Subcutaneous adipose tissue (tissue), 4 donors: ENCODE measurements around the gene DPYD. TPM values are rescaled to one million over a fixed set of nuclear protein-coding genes. Genes with fewer than 3 reads are reported as not detected.

Source experiments
- CTCF ChIP-seq: fragments of 450-650 bp; IDR thresholded peaks from one replicate; pipeline ENCODE4 v1.5.1; 2016; ENCODE audit warnings: low read depth, mild to moderate bottlenecking, control low read depth, antibody characterized with exemption, moderate library complexity
- total RNA-seq, 4 donors: library from RNA; depleted of rRNA; stranded (reverse); fragments of >200 nt; gene quantifications; one replicate each; pipeline ENCODE4 v1.1.0, GENCODE V29; 2016

Gene DPYD
- total RNA-seq, 4 donors from 2014 or later: 47.1 to 100 (median 68.0) TPM

- TF ChIP-seq CTCF: no peak
These were observed 375.4 kb downstream of the DPYD start for GRCh38 chr1:97545446-97545845.

- no peak for TF ChIP-seq CTCF
These were observed 380.4 kb downstream of the DPYD start for GRCh38 chr1:97540346-97540888.

- no peak for TF ChIP-seq CTCF
These were observed 382.7 kb downstream of the DPYD start for GRCh38 chr1:97538113-97538512.

- TF ChIP-seq CTCF: no peak
These were observed 387.5 kb downstream of the DPYD start for GRCh38 chr1:97533358-97533757.

- no peak for TF ChIP-seq CTCF
These were observed 391.2 kb downstream of the DPYD start for GRCh38 chr1:97529600-97529999.

- no peak for TF ChIP-seq CTCF
These were observed 396.6 kb downstream of the DPYD start for GRCh38 chr1:97524211-97524610.

GRCh38 chr1:97516588-97516987 lies 404.2 kb downstream of the DPYD start:
- no peak for TF ChIP-seq CTCF
